Prostate gland (tissue), 2 donors: Measurements from ENCODE around the gene TOGARAM2. TPM values are rescaled to one million over a fixed set of nuclear protein-coding genes. Genes with fewer than 3 reads are reported as not detected.
A peak's percentile ranks its signal among the peaks of the same experiment; 100 is the strongest.

Source experiments
- DNase-seq: peaks from one replicate; pipeline ENCODE4 v3.0.0-alpha.2; 2019; ENCODE audit warnings: low spot score
- H3K27ac ChIP-seq, 2 donors: fragments of 200-600 bp; sonication (generic); 2 replicates each; pipeline ENCODE4 v1.5.1; 2017 to 2019
- H3K27me3 ChIP-seq: fragments of 200-600 bp; sonication (generic); replicated peaks from 2 replicates; pipeline ENCODE4 v1.5.1; 2019; ENCODE audit not compliant: insufficient read depth
- H3K36me3 ChIP-seq, 2 donors: fragments of 200-600 bp; sonication (generic); 1 replicate in 1 of 2; 2 replicates in 1 of 2; pipeline versions ENCODE4 v1.5.1 to v1.8.1; 2017 to 2019
- H3K4me1 ChIP-seq: fragments of 200-600 bp; sonication (generic); replicated peaks from 2 replicates; pipeline ENCODE4 v1.5.1; 2019
- H3K4me3 ChIP-seq, 2 donors: fragments of 200-600 bp; sonication (generic); 2 replicates each; pipeline ENCODE4 v1.5.1; 2017 to 2019
- H3K9me3 ChIP-seq: fragments of 200-600 bp; sonication (generic); 2 replicates; pipeline ENCODE4 v1.5.1; 2017
- CTCF ChIP-seq, 4 experiments: fragments of 200-600 bp in 2 of 4; fragments of 450-650 bp in 2 of 4; sonication (generic) in 2 of 4; IDR thresholded peaks; 1 replicate in 3 of 4; 2 replicates in 1 of 4; pipeline ENCODE4 v1.5.1; 2016 to 2019; ENCODE audit warnings: antibody characterized with exemption in 4 of 4, mild to moderate bottlenecking in 2 of 4, moderate library complexity in 2 of 4
- POLR2A ChIP-seq: fragments of 450-650 bp; IDR thresholded peaks from one replicate; pipeline ENCODE4 v1.6.1; 2016; ENCODE audit warnings: antibody characterized with exemption, mild to moderate bottlenecking
- POLR2AphosphoS5 ChIP-seq: sonication (generic); formaldehyde crosslinking; IDR thresholded peaks from one replicate; pipeline ENCODE4 v1.6.1; 2017; ENCODE audit warnings: antibody characterized with exemption
- whole genome bisulfite sequencing: methylation state at CpG from one replicate; pipeline ENCODE4 v1.1.5; 2018; 5-methylcytosine and 5-hydroxymethylcytosine counted together
- intact Hi-C: fragments of 100-400 bp; cut with DNase I; formaldehyde crosslinking; loops from one replicate; pipeline ENCODE4 v1.14.2; 2022
- total RNA-seq, 2 donors: library from RNA; depleted of rRNA; stranded (reverse); fragments of >200 nt; gene quantifications; one replicate each; pipeline ENCODE4 v1.1.0, GENCODE V29; 2016

The TOGARAM2 gene
- total RNA-seq, 2 donors from 2014 or later = 0.36 to 0.62 TPM

- intact Hi-C loops = no loop called here
- H3K27ac ChIP-seq = no peak overlapping the region
- 79% methylated on average over 8 of the region's 8 CpGs for WGBS
- no peaks in the 10 kb centered on the region for H3K9me3 ChIP-seq
- H3K4me3 ChIP-seq = no peak overlapping the region
- no peaks in the 10 kb centered on the region for H3K4me1 ChIP-seq
- no peaks in the 10 kb centered on the region for H3K36me3 ChIP-seq
- no peak for DNase-seq
- H3K27me3 ChIP-seq = no peaks in the 10 kb centered on the region
- TF ChIP-seq POLR2AphosphoS5 (no peak), POLR2A (no peak), CTCF (IDR thresholded peaks at IDR 0.05) (no peak)
Observed at GRCh38 chr2:29050591-29050990, 69.5 kb downstream of the TOGARAM2 start.

GRCh38 chr2:29051730-29052129 is 70.6 kb downstream of the TOGARAM2 start:
- Histone ChIP-seq H3K27me3 (no peaks in the 10 kb centered on the region), H3K27ac (no peak overlapping the region), H3K4me3 (no peak overlapping the region), H3K36me3 (no peaks in the 10 kb centered on the region), H3K9me3 (no peaks in the 10 kb centered on the region), H3K4me1 (no peaks in the 10 kb centered on the region)
- intact Hi-C loops = no loop called here
- no peak for TF ChIP-seq POLR2AphosphoS5
- no peak for TF ChIP-seq CTCF (IDR thresholded peaks at IDR 0.05)
- TF ChIP-seq POLR2A = no peak
- DNase-seq = no peak
- WGBS = 92% methylated on average over 12 of the region's 12 CpGs

GRCh38 chr2:29052807-29053206 is 71.7 kb downstream of the TOGARAM2 start:
- intact Hi-C loops = no loop called here
- H3K4me1 ChIP-seq = no peaks in the 10 kb centered on the region
- TF ChIP-seq POLR2A (no peak), POLR2AphosphoS5 (no peak), CTCF (IDR thresholded peaks at IDR 0.05) (no peak)
- no peak for DNase-seq
- H3K27me3 ChIP-seq = no peaks in the 10 kb centered on the region
- 55% methylated on average over 6 of the region's 6 CpGs for WGBS
- H3K27ac ChIP-seq = no peak overlapping the region
- H3K36me3 ChIP-seq = no peaks in the 10 kb centered on the region
- no peaks in the 10 kb centered on the region for H3K9me3 ChIP-seq
- no peak overlapping the region for H3K4me3 ChIP-seq

DNA sequence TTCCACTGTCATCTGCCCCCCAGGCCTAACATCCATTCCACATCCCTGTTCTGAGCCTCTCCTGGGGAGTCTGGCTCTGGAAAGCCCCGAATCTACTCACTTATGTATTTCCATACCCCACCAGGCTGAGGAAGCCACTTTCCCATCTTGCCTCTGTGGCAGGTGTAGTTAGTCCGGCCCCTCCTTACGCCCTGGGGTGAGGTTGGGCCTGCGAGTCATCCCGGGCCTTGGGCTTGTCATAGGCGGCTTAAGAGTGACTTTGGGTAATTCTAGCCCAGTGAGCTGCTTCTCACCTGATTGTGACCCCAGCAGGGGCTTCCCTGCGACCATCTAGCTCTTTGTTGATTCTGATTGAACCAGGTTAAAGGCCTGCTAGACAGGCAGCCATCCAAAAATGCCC is 72.1 kb downstream of the TOGARAM2 start:
- H3K4me3 ChIP-seq = no peak overlapping the region
- no peak overlapping the region for H3K27ac ChIP-seq
- no peak for DNase-seq
- no peaks in the 10 kb centered on the region for H3K4me1 ChIP-seq
- no peaks in the 10 kb centered on the region for H3K9me3 ChIP-seq
- H3K27me3 ChIP-seq = no peaks in the 10 kb centered on the region
- intact Hi-C loops = no loop called here
- TF ChIP-seq POLR2A (no peak), CTCF (IDR thresholded peaks at IDR 0.05) (no peak), POLR2AphosphoS5 (no peak)
- H3K36me3 ChIP-seq = no peaks in the 10 kb centered on the region
- WGBS = 80% methylated on average over 7 of the region's 7 CpGs

GRCh38 chr2:29053670-29054400 is 72.7 kb downstream of the TOGARAM2 start:
- H3K4me3 ChIP-seq = no peak overlapping the region
- no peaks in the 10 kb centered on the region for H3K27me3 ChIP-seq
- intact Hi-C loops = no loop called here
- no peak for DNase-seq
- 64% methylated on average over 5 of the region's 5 CpGs for WGBS
- H3K27ac ChIP-seq = no peak overlapping the region
- no peaks in the 10 kb centered on the region for H3K9me3 ChIP-seq
- H3K36me3 ChIP-seq = no peaks in the 10 kb centered on the region
- H3K4me1 ChIP-seq = no peaks in the 10 kb centered on the region
- no peak for TF ChIP-seq POLR2A
- peak in 1 of 4 experiments; percentile 24 for TF ChIP-seq CTCF (IDR thresholded peaks at IDR 0.05)
